Mesothelial cell of epicardium (in vitro differentiated cells): Measurements from ENCODE around the gene PRKCA. TPM values are rescaled to one million over a fixed set of nuclear protein-coding genes. Genes with fewer than 3 reads are reported as not detected.

ENCODE experiments used
- DNase-seq, 2 experiments: peaks; one replicate each; pipeline ENCODE4 v3.0.0; 2021; ENCODE audit warnings: low spot score in 2 of 2; ENCODE audit not compliant: unreplicated experiment in 2 of 2
- H3K27ac Mint-ChIP-seq: 2 replicates; pipeline ENCODE4 v1.8.0; 2021; ENCODE audit warnings: mixed read lengths
- H3K27me3 Mint-ChIP-seq: 2 replicates; pipeline ENCODE4 v1.8.0; 2021; ENCODE audit warnings: low read depth, mixed read lengths
- H3K36me3 Mint-ChIP-seq: 2 replicates; pipeline ENCODE4 v1.8.0; 2021; ENCODE audit warnings: mixed read lengths
- H3K4me1 Mint-ChIP-seq: 2 replicates; pipeline ENCODE4 v1.8.0; 2021; ENCODE audit warnings: mixed read lengths
- H3K4me3 Mint-ChIP-seq: 2 replicates; pipeline ENCODE4 v1.8.0; 2021; ENCODE audit warnings: mild to moderate bottlenecking, moderate library complexity, mixed read lengths
- H3K9me3 Mint-ChIP-seq: 2 replicates; pipeline ENCODE4 v1.8.0; 2021; ENCODE audit warnings: mixed read lengths
- total RNA-seq: library from RNA; stranded (reverse); gene quantifications from 3 replicates; pipeline ENCODE4 v1.2.1, GENCODE V29; 2021
- TF ChIP-seq, protein P1 (sequence below): fragments of 200-600 bp; sonication (generic); IDR thresholded peaks from one replicate; pipeline ENCODE4 v1.5.0; 2021; ENCODE audit warnings: antibody characterized with exemption; ENCODE audit not compliant: unreplicated experiment

Gene PRKCA
- total RNA-seq, 1 donor from 2014 or later, result 15.2 TPM

DNA sequence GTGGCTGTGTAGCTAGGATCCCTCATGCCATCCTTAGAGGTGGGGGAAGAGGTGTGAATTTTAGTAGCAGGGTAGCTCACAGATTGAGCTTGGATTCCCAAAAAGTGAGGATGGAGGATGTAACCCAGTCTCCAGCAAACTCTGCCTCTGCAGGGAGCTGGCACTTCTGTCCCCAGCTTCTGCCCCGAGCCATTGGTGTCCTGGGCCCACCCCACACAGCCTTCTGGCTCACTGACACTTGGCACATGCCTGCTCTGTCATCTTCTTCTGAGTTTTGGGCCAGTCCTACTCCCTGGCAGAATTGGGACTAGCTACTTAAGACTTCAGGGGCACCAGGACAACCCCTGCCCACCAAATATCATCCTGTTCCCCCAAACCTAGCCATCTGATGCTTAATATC is 534.8 kb downstream of the PRKCA start:
- Mint-ChIP-seq H3K4me1 (no peaks in the 10 kb centered on the region), H3K36me3 (no peaks in the 10 kb centered on the region), H3K4me3 (no peak overlapping the region), H3K9me3 (no peaks in the 10 kb centered on the region), H3K27me3 (peaks cover 78% of the 10 kb centered on the region), H3K27ac (no peak overlapping the region)
- no peak for DNase-seq
- TF ChIP-seq, protein P1, sequence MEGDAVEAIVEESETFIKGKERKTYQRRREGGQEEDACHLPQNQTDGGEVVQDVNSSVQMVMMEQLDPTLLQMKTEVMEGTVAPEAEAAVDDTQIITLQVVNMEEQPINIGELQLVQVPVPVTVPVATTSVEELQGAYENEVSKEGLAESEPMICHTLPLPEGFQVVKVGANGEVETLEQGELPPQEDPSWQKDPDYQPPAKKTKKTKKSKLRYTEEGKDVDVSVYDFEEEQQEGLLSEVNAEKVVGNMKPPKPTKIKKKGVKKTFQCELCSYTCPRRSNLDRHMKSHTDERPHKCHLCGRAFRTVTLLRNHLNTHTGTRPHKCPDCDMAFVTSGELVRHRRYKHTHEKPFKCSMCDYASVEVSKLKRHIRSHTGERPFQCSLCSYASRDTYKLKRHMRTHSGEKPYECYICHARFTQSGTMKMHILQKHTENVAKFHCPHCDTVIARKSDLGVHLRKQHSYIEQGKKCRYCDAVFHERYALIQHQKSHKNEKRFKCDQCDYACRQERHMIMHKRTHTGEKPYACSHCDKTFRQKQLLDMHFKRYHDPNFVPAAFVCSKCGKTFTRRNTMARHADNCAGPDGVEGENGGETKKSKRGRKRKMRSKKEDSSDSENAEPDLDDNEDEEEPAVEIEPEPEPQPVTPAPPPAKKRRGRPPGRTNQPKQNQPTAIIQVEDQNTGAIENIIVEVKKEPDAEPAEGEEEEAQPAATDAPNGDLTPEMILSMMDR, result no peak

DNA sequence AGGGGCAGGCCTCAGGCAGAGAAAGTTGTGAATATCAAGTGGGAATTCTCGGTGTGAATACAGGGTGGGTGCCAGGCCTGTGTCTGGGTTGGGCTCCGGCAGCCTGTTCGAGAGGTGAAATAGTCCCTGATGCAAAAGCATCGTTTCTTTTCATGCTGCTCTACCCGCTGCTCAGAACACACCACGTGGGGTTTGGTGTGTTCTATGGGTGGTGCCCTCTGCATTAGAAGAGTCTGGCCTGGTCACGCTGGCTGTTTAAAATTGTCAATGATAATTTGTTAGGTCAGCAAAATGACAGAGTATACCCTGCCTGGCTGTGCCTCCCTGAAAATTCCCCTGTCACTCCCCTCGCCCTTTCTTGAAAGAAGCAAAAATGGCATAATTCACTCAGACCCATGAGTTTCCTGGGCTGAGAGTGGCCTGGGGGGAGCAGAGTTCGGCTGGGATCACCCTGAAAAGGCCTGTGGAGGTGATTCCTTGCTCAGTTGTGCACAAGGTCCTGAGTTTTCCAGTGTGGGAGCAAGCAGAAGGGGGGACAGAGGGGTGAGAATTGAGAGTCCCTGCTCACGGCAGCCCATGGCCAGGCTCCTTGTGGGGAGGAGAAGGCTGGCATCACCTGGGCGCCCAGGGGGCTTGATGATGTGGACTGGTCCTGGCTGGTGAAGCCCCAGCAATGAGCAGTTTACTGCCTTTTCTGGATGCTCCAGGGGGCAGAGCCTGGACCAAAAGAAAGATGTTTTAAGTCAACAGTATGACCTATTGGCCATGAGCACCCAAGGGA is 535.7 kb downstream of the PRKCA start:
- Mint-ChIP-seq H3K9me3 (no peaks in the 10 kb centered on the region), H3K27ac (no peak overlapping the region), H3K4me3 (no peak overlapping the region), H3K27me3 (peaks cover 74% of the 10 kb centered on the region), H3K4me1 (no peaks in the 10 kb centered on the region), H3K36me3 (no peaks in the 10 kb centered on the region)
- DNase-seq, result no peak
- TF ChIP-seq, protein P1, result no peak

DNA sequence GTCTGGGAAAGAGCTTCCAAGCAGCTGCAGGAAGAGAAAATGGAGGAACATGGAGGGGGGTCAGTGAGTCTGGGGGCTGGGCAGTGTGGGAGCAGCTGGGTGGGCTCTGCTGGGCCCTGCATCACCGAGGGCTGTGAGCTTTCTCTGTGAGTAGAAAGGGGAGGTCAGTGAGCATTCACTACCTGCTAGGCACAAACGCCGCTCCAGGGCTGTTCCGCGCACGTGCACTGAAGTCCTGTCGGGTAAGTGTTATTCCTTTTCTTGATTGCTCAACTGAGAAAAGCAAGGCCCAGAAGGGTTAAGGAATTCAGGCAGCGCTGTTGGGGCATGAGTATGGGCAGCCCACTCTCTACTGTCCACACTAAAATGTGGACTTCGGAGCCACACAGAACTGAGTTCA is 537.2 kb downstream of the PRKCA start:
- DNase-seq, result no peak
- H3K4me1 Mint-ChIP-seq, result no peaks in the 10 kb centered on the region
- H3K27me3 Mint-ChIP-seq, result peaks cover 65% of the 10 kb centered on the region
- H3K27ac Mint-ChIP-seq, result no peak overlapping the region
- no peaks in the 10 kb centered on the region for H3K9me3 Mint-ChIP-seq
- H3K4me3 Mint-ChIP-seq, result no peak overlapping the region
- TF ChIP-seq, protein P1, result no peak
- H3K36me3 Mint-ChIP-seq, result no peaks in the 10 kb centered on the region

DNA sequence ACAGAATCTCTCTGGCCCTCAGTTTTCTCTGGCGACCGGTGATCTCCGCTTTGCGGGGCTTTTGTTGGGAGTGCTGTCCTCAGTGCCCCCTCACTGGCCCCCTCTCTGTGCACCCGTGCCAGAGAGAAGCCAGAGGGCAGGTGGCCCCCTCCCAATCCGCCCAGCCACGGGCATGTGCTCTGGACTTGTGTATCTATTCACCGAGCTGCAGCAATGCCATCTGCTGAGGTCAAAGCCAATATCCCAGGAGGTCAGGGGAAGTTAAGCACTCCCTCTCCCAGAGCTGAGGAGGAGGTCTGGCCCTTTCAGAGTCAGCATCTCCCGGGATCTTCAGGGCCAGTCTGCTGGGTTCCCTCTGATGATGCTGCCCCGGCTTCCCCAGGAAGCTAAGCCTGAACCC is 537.6 kb downstream of the PRKCA start:
- no peak overlapping the region for H3K4me3 Mint-ChIP-seq
- H3K9me3 Mint-ChIP-seq, result no peaks in the 10 kb centered on the region
- H3K4me1 Mint-ChIP-seq, result no peaks in the 10 kb centered on the region
- TF ChIP-seq, protein P1, result no peak
- no peak for DNase-seq
- no peak overlapping the region for H3K27ac Mint-ChIP-seq
- peaks cover 64% of the 10 kb centered on the region for H3K27me3 Mint-ChIP-seq
- H3K36me3 Mint-ChIP-seq, result no peaks in the 10 kb centered on the region

DNA sequence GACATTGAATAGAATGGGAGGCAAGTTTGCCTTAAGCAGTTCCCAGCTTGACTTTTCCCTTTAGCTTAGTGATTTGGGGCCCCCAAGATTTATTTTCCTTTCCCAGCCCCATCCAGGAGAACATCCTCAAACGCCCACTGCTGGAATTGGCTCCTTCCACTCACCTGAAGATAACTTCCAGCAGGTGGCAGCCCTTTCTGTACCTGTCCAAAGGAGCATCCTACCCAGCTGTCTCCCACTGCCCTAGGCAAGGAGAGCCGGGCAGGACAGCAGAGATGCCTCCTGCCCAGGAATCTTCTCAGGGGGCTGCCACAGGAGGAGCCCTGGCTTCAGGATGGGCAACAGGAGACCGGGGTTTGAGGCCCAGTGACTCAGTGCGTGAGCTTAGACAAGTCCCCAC is 538.9 kb downstream of the PRKCA start:
- peaks cover 51% of the 10 kb centered on the region for H3K27me3 Mint-ChIP-seq
- peaks cover 3% of the 10 kb centered on the region for H3K9me3 Mint-ChIP-seq
- DNase-seq, result no peak
- no peaks in the 10 kb centered on the region for H3K4me1 Mint-ChIP-seq
- H3K4me3 Mint-ChIP-seq, result no peak overlapping the region
- H3K27ac Mint-ChIP-seq, result no peak overlapping the region
- TF ChIP-seq, protein P1, result no peak
- no peaks in the 10 kb centered on the region for H3K36me3 Mint-ChIP-seq

DNA sequence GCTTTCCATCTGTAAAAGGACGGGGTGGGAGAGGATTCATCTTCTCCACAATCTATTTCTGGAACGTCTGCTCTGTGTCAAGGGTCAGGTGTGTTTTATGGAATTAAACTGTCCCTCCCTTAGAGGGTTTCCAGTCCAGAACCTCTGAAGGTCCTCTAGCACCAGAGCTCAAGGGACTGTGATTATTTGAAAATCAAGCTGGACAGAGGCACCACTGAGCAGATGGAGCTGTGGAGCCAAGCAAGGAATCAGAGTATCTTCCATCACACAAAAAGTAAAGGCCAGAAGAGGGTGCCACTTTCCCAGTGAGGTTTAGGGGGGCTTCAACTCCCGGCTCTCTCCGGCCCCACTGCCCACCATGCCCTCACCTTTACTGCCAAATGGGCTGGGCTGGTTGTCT is 539.3 kb downstream of the PRKCA start:
- H3K27me3 Mint-ChIP-seq, result peaks cover 47% of the 10 kb centered on the region
- no peaks in the 10 kb centered on the region for H3K4me1 Mint-ChIP-seq
- no peak for DNase-seq
- TF ChIP-seq, protein P1, result no peak
- no peak overlapping the region for H3K27ac Mint-ChIP-seq
- peaks cover 7% of the 10 kb centered on the region for H3K9me3 Mint-ChIP-seq
- no peaks in the 10 kb centered on the region for H3K36me3 Mint-ChIP-seq
- H3K4me3 Mint-ChIP-seq, result no peak overlapping the region
